LNCaP clone FGC (cell line): Measurements from ENCODE around the gene TBC1D17.

ENCODE experiments used
- DNase-seq: peaks from one replicate; pipeline ENCODE4 v3.0.0-alpha.2; 2011; ENCODE audit warnings: low read depth
- H3K4me3 ChIP-seq: 2 replicates; pipeline ENCODE4 v1.5.1; 2011; ENCODE audit warnings: mild to moderate bottlenecking, low read depth, low read length, control low read depth
- CTCF ChIP-seq: IDR thresholded peaks from 2 replicates; pipeline ENCODE4 v1.5.1; 2012; ENCODE audit warnings: mild to moderate bottlenecking; ENCODE audit not compliant: control insufficient read depth, insufficient read depth; ENCODE audit errors: extremely low read depth

The TBC1D17 gene

DNA sequence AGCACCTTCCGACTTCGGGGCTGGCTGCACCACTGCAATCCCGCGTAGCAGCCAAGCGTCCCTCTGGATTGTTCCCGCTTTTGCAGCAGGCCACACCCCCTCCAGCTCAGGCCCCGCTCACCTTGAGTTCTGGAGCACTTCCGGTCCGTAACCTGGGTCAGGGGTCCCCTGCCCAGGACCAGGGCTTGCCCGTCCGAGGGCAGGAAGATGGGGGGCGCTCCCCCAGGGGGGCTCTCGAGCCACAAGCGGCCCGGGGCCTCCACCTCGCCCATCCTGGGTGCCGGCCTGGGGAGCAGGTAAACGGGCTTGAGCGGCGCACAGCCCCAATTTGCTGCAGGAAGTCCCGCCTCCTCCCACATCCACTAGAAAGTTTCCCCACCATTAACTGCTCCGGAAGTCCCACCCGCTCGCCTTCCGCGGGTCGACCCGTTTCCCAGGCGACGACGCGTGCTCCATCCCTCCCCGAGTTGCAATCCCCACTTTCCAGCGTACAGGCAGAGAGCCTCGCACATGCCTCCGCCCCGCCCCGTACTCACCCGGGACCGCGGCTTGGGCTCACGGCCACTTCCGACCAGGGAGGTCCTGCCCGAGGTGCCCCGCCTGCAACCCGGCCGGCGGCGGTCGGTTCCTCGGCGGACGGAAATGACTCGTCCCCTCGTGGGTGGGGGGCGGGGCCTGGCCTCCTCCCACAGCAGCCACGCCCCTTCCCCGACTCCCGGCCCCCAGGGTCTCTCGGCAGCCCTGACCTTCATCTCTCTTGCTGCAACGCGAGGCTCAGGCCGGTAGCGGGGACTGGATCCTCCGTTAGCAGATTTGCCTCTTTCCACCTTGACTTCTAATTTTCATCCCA lies 10.3 kb upstream of the TBC1D17 start, which contains the start of gene PNKP:
Gene PNKP, minus strand, starts transcription at position 644 of the 850 bp plus-strand sequence. Its CDS starts 372 bp downstream, at position 272.
- peak within 1 kb of the TSS; percentile 87 for H3K4me3 ChIP-seq
- peak; percentile 64 for DNase-seq

GRCh38 chr19:49869009-49869483 lies 8.5 kb upstream of the TBC1D17 start:
- TF ChIP-seq CTCF: no peak
- DNase-seq: no peak
- peak overlapping the region; percentile 42 for H3K4me3 ChIP-seq

More for the DNA sequence above, 10.3 kb upstream of the TBC1D17 start, which contains the start of gene PNKP:
- no peak for TF ChIP-seq CTCF

DNA sequence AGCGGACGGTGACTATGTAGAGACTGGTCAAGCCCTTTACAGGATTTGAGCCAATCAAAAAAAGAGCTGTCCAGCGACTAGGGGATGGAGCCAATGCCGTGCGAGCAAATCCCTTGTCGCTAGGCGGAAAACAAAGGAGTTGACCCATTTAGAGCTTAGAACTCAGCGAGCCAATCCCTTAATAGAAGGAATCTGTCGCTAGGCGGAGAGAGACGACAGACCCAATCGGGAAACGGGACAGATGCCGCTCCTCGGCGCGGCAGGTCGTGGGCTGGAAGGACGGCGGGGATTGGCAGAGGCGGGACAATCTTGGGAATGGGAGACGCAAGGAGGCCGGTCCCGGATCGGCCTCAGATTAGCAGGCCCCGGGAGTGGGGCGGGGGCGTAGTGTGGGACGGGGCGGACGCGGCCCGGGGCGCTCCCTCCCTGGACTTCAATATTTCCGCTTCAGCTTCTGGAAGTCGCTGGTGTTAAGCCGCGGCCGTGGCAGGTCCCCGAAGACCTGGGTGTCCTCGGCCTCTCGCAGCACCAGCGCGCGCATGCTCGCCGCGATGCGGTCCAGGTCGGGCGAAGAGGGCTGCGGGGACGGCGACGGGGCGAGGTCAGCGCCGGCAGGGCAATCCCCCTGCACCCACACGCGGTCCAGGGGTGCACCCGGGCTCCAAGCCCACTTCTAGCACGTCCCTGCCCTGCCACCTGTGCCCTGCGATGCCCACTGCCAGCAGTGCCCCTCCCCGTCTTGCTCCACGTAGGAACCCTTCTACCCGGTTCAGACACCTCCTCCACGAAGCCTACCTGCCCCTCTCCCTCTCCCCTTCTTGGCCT lies 7.8 kb upstream of the TBC1D17 start:
- TF ChIP-seq CTCF: no peak
- DNase-seq: peak; percentile 100
- H3K4me3 ChIP-seq: peak overlapping the region; percentile 57

DNA sequence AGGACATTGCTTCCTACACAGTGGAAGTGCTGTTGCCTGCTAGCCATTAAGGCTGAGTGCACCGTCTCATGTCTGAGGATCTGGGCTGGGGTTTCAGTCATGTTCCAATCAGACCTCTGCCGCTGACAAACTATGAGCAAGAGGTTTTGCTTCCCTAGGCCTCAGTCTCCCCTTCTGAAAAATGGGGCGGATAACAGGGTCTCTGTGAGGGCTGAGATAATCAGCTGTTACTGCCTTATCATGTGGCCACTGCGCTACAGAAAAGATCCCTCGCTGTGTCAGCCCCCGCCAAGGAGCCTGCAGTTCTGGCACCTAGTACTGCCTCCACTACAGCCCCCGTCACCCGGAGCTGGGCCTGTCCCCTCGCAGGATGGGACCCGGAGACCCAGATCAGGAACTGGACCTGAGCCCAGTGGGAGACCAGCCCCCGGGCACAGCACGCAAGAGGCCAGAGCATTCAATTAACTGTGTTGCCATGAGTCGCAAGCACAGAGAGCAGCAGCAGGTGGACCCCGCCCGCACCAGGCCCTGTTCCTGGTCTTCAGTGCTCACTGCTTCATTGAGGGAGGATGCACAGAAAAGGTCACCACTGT lies 7.1 kb upstream of the TBC1D17 start:
- TF ChIP-seq CTCF: no peak
- no peak for DNase-seq
- peak overlapping the region; percentile 57 for H3K4me3 ChIP-seq

DNA sequence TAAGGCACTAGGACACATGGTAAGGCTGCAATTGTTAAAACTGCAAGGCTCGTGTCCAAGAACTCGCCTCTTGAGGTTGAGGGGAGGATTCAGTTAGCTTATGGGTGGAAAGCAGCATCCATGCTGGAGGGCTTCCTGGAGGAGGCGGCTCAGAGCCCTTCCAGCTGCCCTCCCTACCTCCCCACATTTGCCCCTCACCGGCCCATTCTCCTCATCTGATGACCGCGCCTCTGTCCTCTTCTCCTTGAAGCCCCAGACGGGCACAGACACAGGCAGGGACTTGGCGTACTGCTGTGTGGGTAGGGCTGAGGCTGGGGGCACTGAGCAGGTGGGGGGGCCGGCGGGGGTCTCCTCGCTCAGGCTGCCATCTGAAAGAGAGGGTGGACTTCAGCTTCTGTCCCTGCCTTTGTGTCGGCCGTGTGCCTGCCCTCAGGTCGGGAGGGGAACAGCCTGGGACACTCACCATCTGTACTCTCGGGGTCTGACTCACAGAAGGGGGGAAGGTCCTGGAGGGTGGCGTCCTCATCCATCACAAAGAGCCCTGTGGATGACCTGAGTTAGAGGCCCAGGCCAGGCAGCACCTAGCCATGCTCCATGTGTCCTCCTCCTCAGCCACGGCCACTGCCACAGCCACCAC lies 6.0 kb upstream of the TBC1D17 start:
- no peak overlapping the region for H3K4me3 ChIP-seq
- TF ChIP-seq CTCF: no peak
- no peak for DNase-seq

- TF ChIP-seq CTCF: no peak
- H3K4me3 ChIP-seq: no peak overlapping the region
- no peak for DNase-seq
Measured at GRCh38 chr19:49872245-49873128, 5.0 kb upstream of the TBC1D17 start.
